Glutamatergic neuron (in vitro differentiated cells): ENCODE results near the gene WEE1. TPM values are rescaled to one million over a fixed set of nuclear protein-coding genes. Genes with fewer than 3 reads are reported as not detected.

Experiments used
- DNase-seq: peaks from one replicate; pipeline ENCODE4 v3.0.0; 2022
- H3K27ac Mint-ChIP-seq: one replicate; pipeline ENCODE4 v1.8.0; 2020; ENCODE audit warnings: mild to moderate bottlenecking, mixed read lengths, inconsistent platforms; ENCODE audit not compliant: unreplicated experiment
- H3K27me3 Mint-ChIP-seq: one replicate; pipeline ENCODE4 v1.8.0; 2020; ENCODE audit warnings: mild to moderate bottlenecking, moderate library complexity, mixed read lengths, inconsistent platforms; ENCODE audit not compliant: unreplicated experiment
- H3K36me3 Mint-ChIP-seq: one replicate; pipeline ENCODE4 v1.8.0; 2020; ENCODE audit warnings: mild to moderate bottlenecking, mixed read lengths, inconsistent platforms; ENCODE audit not compliant: unreplicated experiment
- H3K4me1 Mint-ChIP-seq: one replicate; pipeline ENCODE4 v1.8.0; 2020; ENCODE audit warnings: mild to moderate bottlenecking, low read depth, mixed read lengths, inconsistent platforms; ENCODE audit not compliant: unreplicated experiment
- H3K4me3 Mint-ChIP-seq: one replicate; pipeline ENCODE4 v1.8.0; 2020; ENCODE audit warnings: mild to moderate bottlenecking, mixed read lengths, inconsistent platforms; ENCODE audit not compliant: unreplicated experiment
- H3K9me3 Mint-ChIP-seq: one replicate; pipeline ENCODE4 v1.8.0; 2020; ENCODE audit warnings: mild to moderate bottlenecking, moderate library complexity, mixed read lengths, inconsistent platforms; ENCODE audit not compliant: unreplicated experiment
- CTCF ChIP-seq: fragments of 200-600 bp; sonication (generic); IDR thresholded peaks from one replicate; pipeline ENCODE4 v1.5.0; 2021; ENCODE audit not compliant: partially characterized antibody, unreplicated experiment
- total RNA-seq: library from RNA; stranded (reverse); fragmentation: NEBNext Ultra II Directional; extraction: Animal tissue kit (Norgen Biotek cat#: 25700); gene quantifications from one replicate; pipeline ENCODE4 v1.2.1, GENCODE V29; 2021; ENCODE audit not compliant: unreplicated experiment

Gene WEE1
- total RNA-seq, 1 donor from 2014 or later, result 10.2 TPM

- Mint-ChIP-seq H3K4me3 (no peak overlapping the region), H3K9me3 (peaks cover 4% of the 10 kb centered on the region), H3K36me3 (peaks cover 6% of the 10 kb centered on the region), H3K27ac (peak overlapping the region; percentile 55), H3K27me3 (peaks cover 1% of the 10 kb centered on the region), H3K4me1 (peaks cover 3% of the 10 kb centered on the region)
- no peak for DNase-seq
- TF ChIP-seq CTCF, result no peak
Measured at GRCh38 chr11:9566561-9567063, 6.9 kb upstream of the WEE1 start.

- Mint-ChIP-seq H3K9me3 (peaks cover 2% of the 10 kb centered on the region), H3K27me3 (peaks cover 3% of the 10 kb centered on the region), H3K36me3 (no peaks in the 10 kb centered on the region), H3K27ac (no peak overlapping the region), H3K4me1 (peaks cover 3% of the 10 kb centered on the region), H3K4me3 (no peak overlapping the region)
- no peak for TF ChIP-seq CTCF
- DNase-seq, result no peak
Measured at GRCh38 chr11:9567401-9567800, 6.1 kb upstream of the WEE1 start.

- H3K4me3 Mint-ChIP-seq, result no peak overlapping the region
- no peaks in the 10 kb centered on the region for H3K36me3 Mint-ChIP-seq
- DNase-seq, result no peak
- no peak for TF ChIP-seq CTCF
- no peak overlapping the region for H3K27ac Mint-ChIP-seq
- peaks cover 3% of the 10 kb centered on the region for H3K4me1 Mint-ChIP-seq
- peaks cover 5% of the 10 kb centered on the region for H3K27me3 Mint-ChIP-seq
- no peaks in the 10 kb centered on the region for H3K9me3 Mint-ChIP-seq
Measured at GRCh38 chr11:9568161-9568853, 5.2 kb upstream of the WEE1 start.

- Mint-ChIP-seq H3K36me3 (no peaks in the 10 kb centered on the region), H3K9me3 (no peaks in the 10 kb centered on the region), H3K4me3 (no peak overlapping the region), H3K4me1 (peaks cover 3% of the 10 kb centered on the region), H3K27ac (no peak overlapping the region), H3K27me3 (peaks cover 5% of the 10 kb centered on the region)
- DNase-seq, result no peak
- TF ChIP-seq CTCF, result no peak
Measured at GRCh38 chr11:9568854-9569587, 4.4 kb upstream of the WEE1 start.

GRCh38 chr11:9569588-9570164 lies 3.8 kb upstream of the WEE1 start:
- no peak overlapping the region for H3K4me3 Mint-ChIP-seq
- no peaks in the 10 kb centered on the region for H3K9me3 Mint-ChIP-seq
- no peak for TF ChIP-seq CTCF
- H3K36me3 Mint-ChIP-seq, result no peaks in the 10 kb centered on the region
- DNase-seq, result no peak
- H3K4me1 Mint-ChIP-seq, result peaks cover 3% of the 10 kb centered on the region
- H3K27ac Mint-ChIP-seq, result no peak overlapping the region
- peaks cover 5% of the 10 kb centered on the region for H3K27me3 Mint-ChIP-seq
